Cardiac muscle cell (in vitro differentiated cells and primary cell): ENCODE data around the gene ARHGAP44. TPM values are rescaled to one million over a fixed set of nuclear protein-coding genes. Genes with fewer than 3 reads are reported as not detected.
A peak's percentile ranks its signal among the peaks of the same experiment; 100 is the strongest.

Experiments
- DNase-seq, 2 donors: peaks; one replicate each; pipeline versions ENCODE4 v3.0.0 to v3.0.0-alpha.2; 2010 to 2017; ENCODE audit warnings: low read depth in 1 of 2, low spot score in 1 of 2
- H3K27ac ChIP-seq: fragments of 200-600 bp; sonication (generic); 2 replicates; pipeline ENCODE4 v1.5.1; 2016
- H3K27me3 ChIP-seq: fragments of 200-600 bp; sonication (generic); 2 replicates; pipeline ENCODE4 v1.6.0; 2016; ENCODE audit warnings: control low read depth
- H3K36me3 ChIP-seq: fragments of 200-600 bp; sonication (generic); 2 replicates; pipeline ENCODE4 v1.5.1; 2016; ENCODE audit warnings: control low read depth
- H3K4me1 ChIP-seq: fragments of 200-600 bp; sonication (generic); 2 replicates; pipeline ENCODE4 v1.8.1; 2017; ENCODE audit warnings: low read depth, mild to moderate bottlenecking, mixed run types
- H3K4me3 ChIP-seq: fragments of 200-600 bp; sonication (generic); 2 replicates; pipeline ENCODE4 v1.5.1; 2016; ENCODE audit warnings: mild to moderate bottlenecking
- H3K9me3 ChIP-seq: fragments of 200-600 bp; sonication (generic); 2 replicates; pipeline ENCODE4 v1.5.1; 2017; ENCODE audit warnings: low read depth, mild to moderate bottlenecking, control low read depth
- polyA plus RNA-seq: library from polyadenylated mRNA; unstranded; fragments of >200 nt; fragmentation: Nextera tagmentation; extraction: Ambion mirVana; gene quantifications from 2 replicates; pipeline ENCODE4 v1.2.1, GENCODE V29; 2016
- total RNA-seq: library from RNA; depleted of rRNA; stranded (reverse); fragments of >200 nt; gene quantifications from 2 replicates; pipeline ENCODE4 v1.2.3, GENCODE V29; 2016
- TF ChIP-seq, protein P1 (sequence below): IDR thresholded peaks from 2 replicates; pipeline ENCODE4 v1.5.1; 2012; ENCODE audit warnings: low read depth, mild to moderate bottlenecking, low read length

Gene ARHGAP44
- total and polyA plus RNA-seq, 2 experiments from 2014 or later, result 10.2 to 13.5 TPM

DNA sequence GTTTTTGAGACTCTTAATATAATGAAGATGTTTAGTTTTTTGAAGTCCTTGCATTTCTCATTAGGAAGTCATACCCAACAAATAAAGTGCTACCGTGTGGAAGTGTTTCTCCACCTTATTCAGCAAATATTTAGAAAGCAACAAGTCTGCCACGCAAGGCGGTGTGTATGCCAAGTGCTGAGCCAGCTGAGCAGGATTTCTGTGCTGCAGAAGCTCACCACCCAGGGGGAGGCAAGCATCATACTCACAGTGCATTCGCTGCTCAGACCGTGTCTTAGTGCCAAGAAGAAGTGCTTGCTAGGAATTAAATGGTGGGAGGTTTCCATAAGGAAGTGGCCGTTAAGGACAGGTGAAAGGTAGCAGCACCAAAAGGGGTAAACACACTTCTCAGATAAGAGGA is 111.2 kb downstream of the ARHGAP44 start:
- no peaks in the 10 kb centered on the region for H3K27me3 ChIP-seq
- H3K36me3 ChIP-seq, result no peaks in the 10 kb centered on the region
- H3K4me1 ChIP-seq, result no peaks in the 10 kb centered on the region
- TF ChIP-seq, protein P1, sequence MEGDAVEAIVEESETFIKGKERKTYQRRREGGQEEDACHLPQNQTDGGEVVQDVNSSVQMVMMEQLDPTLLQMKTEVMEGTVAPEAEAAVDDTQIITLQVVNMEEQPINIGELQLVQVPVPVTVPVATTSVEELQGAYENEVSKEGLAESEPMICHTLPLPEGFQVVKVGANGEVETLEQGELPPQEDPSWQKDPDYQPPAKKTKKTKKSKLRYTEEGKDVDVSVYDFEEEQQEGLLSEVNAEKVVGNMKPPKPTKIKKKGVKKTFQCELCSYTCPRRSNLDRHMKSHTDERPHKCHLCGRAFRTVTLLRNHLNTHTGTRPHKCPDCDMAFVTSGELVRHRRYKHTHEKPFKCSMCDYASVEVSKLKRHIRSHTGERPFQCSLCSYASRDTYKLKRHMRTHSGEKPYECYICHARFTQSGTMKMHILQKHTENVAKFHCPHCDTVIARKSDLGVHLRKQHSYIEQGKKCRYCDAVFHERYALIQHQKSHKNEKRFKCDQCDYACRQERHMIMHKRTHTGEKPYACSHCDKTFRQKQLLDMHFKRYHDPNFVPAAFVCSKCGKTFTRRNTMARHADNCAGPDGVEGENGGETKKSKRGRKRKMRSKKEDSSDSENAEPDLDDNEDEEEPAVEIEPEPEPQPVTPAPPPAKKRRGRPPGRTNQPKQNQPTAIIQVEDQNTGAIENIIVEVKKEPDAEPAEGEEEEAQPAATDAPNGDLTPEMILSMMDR, result no peak
- H3K27ac ChIP-seq, result no peak overlapping the region
- H3K9me3 ChIP-seq, result no peaks in the 10 kb centered on the region
- no peak overlapping the region for H3K4me3 ChIP-seq
- DNase-seq, result no peak

DNA sequence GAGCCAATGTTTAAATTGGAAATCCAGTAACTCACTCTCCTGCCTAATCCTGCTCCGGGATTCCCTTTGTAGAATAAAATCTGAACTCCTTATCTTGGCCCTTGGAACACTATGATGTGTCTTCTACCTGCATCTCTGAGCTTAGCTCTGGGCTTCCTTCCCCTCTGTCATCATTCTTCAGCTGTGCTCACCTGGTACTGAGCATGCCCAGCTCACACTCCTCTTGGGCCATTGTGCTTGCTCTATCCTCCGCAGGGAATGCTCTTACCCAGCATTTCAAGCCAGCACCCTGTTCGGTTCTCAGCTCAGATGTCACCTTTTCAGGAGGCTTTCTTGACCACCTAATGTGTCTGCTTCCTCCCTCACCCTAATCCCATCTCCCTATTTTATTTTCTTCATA is 112.7 kb downstream of the ARHGAP44 start:
- TF ChIP-seq, protein P1, result no peak
- H3K36me3 ChIP-seq, result no peaks in the 10 kb centered on the region
- no peak for DNase-seq
- H3K9me3 ChIP-seq, result no peaks in the 10 kb centered on the region
- H3K27me3 ChIP-seq, result no peaks in the 10 kb centered on the region
- H3K4me3 ChIP-seq, result no peak overlapping the region
- no peak overlapping the region for H3K27ac ChIP-seq
- H3K4me1 ChIP-seq, result no peaks in the 10 kb centered on the region

DNA sequence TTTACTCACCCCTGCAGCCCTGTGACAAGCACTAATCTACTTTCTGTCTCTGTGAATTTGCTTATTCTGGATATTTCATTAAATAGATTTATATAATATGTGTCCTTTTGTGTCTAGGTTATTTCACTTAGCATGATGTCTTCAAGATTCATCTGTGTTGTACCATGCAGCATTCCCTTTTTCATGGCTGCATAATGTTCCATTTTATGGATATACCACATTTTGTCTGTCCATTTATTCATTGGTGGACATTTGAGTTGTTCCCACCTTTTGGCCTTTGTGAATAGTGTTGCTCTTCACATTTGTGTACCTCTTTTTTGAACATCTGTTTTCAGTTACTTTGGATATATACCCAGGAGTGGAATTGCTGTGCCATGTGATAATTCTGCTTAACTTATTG is 118.2 kb downstream of the ARHGAP44 start:
- H3K36me3 ChIP-seq, result no peaks in the 10 kb centered on the region
- H3K9me3 ChIP-seq, result no peaks in the 10 kb centered on the region
- peaks cover 4% of the 10 kb centered on the region for H3K4me1 ChIP-seq
- H3K27me3 ChIP-seq, result no peaks in the 10 kb centered on the region
- H3K4me3 ChIP-seq, result no peak overlapping the region
- no peak for DNase-seq
- no peak overlapping the region for H3K27ac ChIP-seq
- TF ChIP-seq, protein P1, result no peak

DNA sequence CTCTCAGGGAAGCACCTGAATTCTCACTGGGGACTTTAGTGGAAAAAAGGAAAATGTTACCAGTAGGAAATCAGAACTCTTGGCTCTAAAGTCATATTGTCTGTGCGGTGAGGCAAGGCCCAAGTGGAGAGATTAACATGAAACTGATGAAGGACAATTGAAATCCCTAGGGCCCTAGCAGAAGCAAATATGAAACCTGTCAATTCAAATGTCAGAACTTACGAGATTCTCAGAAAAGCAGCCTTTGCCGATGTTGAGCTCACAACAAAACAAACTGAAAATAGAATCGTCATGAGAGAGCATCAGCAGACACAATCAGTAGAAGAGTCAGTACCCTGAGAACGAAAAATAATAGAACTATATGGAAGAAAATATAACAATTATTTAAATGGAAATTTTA is 119.7 kb downstream of the ARHGAP44 start:
- TF ChIP-seq, protein P1, result no peak
- Histone ChIP-seq H3K27me3 (no peaks in the 10 kb centered on the region), H3K4me3 (no peak overlapping the region), H3K9me3 (no peaks in the 10 kb centered on the region), H3K27ac (no peak overlapping the region), H3K36me3 (no peaks in the 10 kb centered on the region), H3K4me1 (peaks cover 4% of the 10 kb centered on the region)
- no peak for DNase-seq

DNA sequence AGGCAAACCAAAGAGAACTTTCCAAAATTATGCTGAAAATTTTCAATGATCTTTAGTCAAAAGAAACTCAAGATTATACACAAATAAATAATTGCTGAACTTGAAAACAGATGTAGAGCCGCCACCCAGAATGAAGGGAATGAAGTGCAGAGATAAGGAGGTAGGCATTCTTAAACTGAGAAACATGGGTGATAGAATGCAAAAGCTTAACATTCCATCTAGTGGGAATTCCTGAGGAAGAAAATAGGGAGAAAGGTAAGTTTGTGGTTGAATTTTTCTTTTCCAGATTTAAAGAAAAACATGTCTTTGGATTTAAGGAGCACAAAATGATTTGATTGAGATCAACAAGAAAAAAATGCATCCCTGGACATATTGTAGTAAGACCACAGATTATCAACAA is 120.2 kb downstream of the ARHGAP44 start:
- Histone ChIP-seq H3K27ac (no peak overlapping the region), H3K36me3 (no peaks in the 10 kb centered on the region), H3K4me1 (peaks cover 4% of the 10 kb centered on the region), H3K9me3 (no peaks in the 10 kb centered on the region), H3K27me3 (no peaks in the 10 kb centered on the region), H3K4me3 (no peak overlapping the region)
- TF ChIP-seq, protein P1, result no peak
- DNase-seq, result peak in 1 of 2 donors; percentile 25

DNA sequence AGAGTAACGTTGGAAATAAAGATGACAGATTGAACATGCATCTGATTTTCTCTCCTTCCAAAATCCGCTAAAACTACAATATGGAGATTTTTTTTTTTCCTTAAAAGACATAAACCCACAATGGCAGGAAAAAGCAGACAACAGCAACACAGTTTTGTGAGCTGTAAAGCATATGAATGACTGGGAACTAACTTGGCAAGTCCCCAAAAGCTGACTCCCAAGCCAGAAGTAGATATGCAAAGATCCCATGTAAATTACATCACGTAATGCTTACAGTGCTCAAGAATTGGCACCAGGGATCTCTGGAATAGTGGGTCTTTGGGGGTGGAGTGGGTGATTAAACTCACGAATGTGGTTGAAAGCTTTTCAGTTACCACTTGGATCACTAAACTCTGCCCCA is 121.9 kb downstream of the ARHGAP44 start:
- H3K9me3 ChIP-seq, result no peaks in the 10 kb centered on the region
- no peak overlapping the region for H3K4me3 ChIP-seq
- H3K27me3 ChIP-seq, result no peaks in the 10 kb centered on the region
- no peaks in the 10 kb centered on the region for H3K36me3 ChIP-seq
- H3K27ac ChIP-seq, result no peak overlapping the region
- peak in 1 of 2 donors; percentile 74 for DNase-seq
- peaks cover 4% of the 10 kb centered on the region for H3K4me1 ChIP-seq
- TF ChIP-seq, protein P1, result no peak
